Middle frontal gyrus (tissue), 1 donor: ENCODE results near the gene ATL3.
"Not testable (repeated sequence)": the region's sequence is repeated elsewhere in the genome, so short reads cannot be mapped to it uniquely, and the experiment has no call there.

Experiments used
- DNase-seq: peaks from one replicate; pipeline ENCODE4 v3.0.0-alpha.2; 2015; ENCODE audit warnings: low spot score; ENCODE audit errors: extremely low spot score

ATL3 gene

GRCh38 chr11:63681321-63682065 is 10.3 kb upstream of the ATL3 start, which contains the start of gene RTN3:
Gene RTN3, plus strand, starts transcription at chr11:63681500. Its CDS starts 137 bp downstream, at chr11:63681637.
- peak; percentile 96 for DNase-seq

- DNase-seq, result peak; percentile 45
Measured at GRCh38 chr11:63680834-63681320, 9.7 kb upstream of the ATL3 start.

DNA sequence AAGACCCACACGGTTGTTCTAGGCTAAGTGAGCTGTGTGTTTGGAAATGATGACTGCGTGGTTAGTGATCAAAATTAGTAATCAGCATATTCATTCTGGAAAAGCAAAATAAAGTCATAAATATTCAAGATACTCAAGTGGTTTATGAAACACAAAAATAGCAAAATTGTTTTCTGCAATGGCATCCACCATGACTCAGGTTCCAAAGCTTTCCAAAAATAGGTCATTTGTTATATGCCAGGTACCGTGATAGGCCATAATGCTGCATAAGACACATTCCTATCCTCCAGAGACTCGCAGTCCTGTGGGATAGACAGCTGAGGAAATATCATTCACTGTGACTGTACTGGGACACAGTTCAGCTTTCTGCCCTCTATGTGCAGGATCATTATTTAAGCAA is 2.4 kb upstream of the ATL3 start:
- no peak for DNase-seq

DNA sequence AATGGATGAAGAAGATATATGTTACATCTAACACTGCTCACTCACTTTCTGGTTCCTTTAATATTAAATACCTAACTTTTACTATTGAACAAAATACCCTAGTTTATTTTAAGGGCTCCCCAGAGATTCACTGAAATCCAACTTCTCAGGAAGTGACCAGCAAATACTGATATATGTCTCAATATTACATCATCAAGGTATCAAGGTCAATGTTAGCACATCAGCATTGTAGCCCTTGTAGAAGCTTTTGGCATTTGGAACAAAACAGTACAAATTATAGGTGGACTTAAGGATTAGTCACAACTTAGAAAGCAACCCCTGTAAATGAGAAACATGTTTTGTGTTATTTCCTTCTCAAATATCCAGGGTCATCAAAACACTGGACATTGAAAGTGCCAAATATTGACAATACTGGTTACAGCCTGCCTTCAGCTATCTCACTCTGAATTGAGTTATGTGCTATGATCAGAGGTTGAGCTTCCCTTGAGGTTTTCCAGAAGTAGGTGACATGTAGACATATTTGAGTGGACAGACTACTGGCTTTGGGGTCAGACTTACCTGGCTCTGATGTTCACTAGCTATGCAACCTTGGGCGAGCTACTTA is 1.9 kb upstream of the ATL3 start:
- DNase-seq, result no peak

- no peak for DNase-seq
Measured at GRCh38 chr11:63672156-63672463, 934 bp upstream of the ATL3 start.

DNA sequence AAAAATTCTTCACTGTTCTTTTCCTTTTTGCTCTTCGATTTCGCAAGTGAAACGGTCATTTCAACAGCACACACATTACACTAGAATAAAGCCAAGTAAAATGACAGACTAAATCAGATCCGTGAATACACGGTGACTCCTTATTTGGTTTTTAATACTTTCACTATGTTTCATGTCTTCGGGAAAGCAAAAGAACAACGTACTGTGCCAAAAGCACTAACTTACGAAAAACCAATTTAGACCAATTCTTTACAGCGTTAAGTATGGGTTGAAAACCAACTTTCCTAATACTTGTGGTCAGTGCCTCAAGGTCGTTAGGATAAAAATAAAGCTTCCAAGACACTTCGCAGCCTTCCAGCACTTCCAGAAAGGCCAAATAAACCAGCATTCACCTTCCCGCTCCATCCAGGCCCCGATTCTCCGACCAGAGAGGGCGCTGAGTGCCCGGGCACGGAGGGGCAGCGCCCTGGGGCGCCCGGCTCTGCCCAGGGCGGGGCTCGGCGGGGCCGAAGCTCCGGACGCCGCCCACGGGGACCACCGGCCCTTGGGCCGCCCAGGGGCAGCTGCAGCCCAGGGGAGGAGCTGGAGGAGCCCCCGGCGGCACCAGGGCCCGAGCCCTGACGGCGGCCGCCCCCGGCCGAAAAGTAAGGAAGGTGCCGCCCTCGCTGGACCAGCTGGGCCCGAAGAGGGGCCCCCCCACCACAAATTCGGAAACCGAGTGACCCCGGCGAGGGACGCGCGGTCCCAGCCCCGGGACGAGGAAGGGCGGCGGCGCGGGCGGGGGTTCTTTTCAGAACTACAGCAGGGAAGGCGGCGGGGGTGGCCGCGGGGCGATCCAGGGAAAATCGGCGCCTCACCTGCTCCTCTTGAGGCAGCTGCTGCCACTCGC is 499 bp downstream of the ATL3 start:
- DNase-seq, result peak; percentile 20

GRCh38 chr11:63670096-63670432 is 1.1 kb downstream of the ATL3 start:
- DNase-seq, result no peak

GRCh38 chr11:63667995-63668795 is 3.0 kb downstream of the ATL3 start:
- no peak for DNase-seq

- no peak for DNase-seq
Measured at GRCh38 chr11:63666874-63667273, 4.3 kb downstream of the ATL3 start.

- no peak for DNase-seq
Measured at GRCh38 chr11:63663809-63664208, 7.4 kb downstream of the ATL3 start.

DNA sequence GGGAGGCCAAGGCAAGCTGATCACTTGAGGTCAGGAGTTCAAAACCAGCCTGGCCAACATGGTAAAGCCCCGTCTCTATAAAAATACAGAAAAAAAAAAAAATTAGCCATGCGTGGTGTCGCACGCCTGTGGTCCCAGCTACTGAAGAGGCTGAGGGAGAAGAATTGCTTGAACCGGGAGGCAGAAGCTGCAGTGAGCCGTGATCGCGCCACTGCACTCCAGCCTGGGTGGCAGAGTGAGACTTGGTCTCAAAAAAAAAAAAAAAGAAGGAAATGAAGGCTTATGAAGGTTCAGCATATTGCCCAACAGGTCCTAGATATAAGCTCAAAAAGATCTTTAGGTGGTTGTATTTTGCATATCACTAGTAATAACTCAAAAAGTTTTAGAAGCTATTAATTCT is 10.2 kb downstream of the ATL3 start:
- DNase-seq, result no peak

DNA sequence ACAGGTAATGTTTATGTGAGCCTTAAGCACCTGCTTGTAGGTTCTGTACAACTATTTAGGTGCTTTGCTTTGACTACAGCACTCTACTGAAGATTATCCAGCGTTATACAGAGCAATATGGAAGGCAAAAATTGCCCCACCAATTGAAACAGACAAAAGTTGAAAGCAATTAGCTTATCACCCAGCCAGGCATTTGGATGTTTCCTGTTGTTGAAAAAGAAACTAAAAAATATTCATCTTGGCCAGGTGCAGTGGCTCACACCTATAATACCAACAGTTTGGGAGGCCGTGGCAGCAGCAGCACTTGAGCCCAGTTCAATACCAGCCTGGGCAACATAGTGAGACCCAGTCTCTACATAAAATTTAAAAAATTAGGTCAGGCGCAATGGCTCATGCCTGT is 18.5 kb downstream of the ATL3 start:
- DNase-seq, result no peak

DNA sequence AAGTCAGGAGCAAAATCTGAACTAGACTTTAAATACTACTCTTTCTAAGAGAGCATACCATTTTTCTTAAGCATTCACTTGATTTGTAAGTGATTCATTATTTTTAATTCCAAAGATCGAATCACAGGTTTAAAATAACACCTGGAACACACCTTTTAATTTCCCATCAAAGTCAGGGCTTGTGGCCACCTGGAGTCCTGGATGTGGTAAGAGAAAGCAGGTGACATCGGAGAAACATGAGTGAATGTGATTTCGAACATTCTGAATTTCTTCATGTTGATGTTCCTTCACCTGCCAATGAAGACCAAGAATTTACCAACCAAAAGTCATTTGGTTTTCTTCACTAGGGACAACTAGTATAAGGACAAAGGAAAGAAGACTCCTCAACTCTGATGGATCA is 28.0 kb downstream of the ATL3 start:
- DNase-seq, result no peak

DNA sequence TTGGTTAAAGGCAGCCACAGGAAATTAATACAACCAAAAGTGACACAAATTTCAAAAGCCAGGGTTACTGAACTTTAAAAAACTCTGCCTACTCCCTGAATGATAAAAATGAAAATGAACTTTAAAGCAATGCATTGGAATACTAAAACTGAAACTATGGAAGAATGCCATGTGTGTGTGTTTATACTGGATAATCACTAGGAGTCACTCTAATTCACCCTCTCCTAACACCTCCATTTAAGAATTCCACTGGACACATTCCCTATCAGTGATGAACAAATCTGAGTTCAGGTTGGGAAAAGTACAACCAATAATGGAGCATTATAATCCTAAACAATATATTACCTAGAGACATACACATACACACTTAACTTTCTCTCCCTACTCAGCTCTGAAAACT is 29.4 kb downstream of the ATL3 start:
- no peak for DNase-seq

- no peak for DNase-seq
Measured at GRCh38 chr11:63639199-63639832, 31.9 kb downstream of the ATL3 start.

DNA sequence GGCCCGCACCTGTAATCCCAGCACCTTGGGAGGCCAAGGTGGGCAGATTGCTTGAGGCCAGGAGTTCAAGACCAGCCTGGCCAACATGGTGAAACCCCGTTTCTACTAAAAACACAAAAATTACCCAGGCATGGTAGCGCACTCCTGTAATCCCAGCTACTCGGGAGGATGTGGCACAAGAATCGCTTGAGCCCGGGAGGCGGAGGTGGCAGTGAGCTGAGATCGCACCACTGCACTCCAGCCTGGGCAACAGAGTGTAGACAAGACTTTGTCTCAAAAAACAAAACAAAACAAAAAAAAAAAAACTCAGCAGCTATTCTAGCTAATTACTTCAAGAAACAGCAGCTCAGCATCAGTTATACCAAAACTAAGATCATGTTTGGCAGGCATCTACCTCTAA is 32.7 kb downstream of the ATL3 start:
- not testable (repeated sequence) for DNase-seq

DNA sequence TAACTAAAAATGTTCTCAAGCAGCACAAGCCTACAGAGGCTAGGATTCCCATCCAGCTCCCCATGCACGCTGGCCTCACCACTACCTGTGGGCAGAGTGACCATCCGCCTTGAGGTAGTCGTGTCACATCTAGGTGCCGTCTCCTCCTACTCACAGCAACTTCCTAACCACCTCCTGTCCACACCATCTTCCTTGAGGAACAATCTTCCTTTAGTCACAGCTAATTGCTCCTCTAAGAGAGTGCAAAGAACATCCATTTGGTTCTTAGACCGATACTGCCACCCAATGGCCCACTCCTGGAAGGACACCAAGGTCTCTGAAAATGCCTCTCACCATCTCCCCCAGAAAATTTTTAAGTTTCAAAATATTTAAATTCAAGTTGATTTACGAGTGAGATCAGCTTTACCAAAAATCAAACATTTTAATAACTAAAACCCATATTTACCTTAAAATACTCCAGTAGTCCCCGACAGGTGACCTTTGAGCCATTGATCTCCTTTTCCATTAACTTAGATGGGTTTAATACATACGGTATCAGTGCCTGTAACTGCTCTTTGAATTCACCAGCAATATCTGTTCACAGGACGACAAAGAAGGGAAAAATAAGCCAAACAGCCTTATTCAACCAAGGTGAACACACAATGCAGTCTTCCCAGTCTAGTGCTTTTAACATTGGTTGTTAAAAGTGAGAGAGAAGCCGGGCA is 35.3 kb downstream of the ATL3 start:
- peak; percentile 65 for DNase-seq

GRCh38 chr11:63629426-63629825 is 41.8 kb downstream of the ATL3 start:
- no peak for DNase-seq

- no peak for DNase-seq
Measured at GRCh38 chr11:63623513-63624140, 47.5 kb downstream of the ATL3 start.

GRCh38 chr11:63622323-63622722 is 48.9 kb downstream of the ATL3 start:
- DNase-seq, result no peak
